Neural cell (in vitro differentiated cells): ENCODE measurements around the gene TFG. TPM values are rescaled to one million over a fixed set of nuclear protein-coding genes. Genes with fewer than 3 reads are reported as not detected.

Experiments
- H2AFZ ChIP-seq: fragments of 200-600, 300-800 bp; sonication (generic), shearing (Covaris generic); 2 replicates; pipeline ENCODE4 v1.6.0; 2014; ENCODE audit warnings: low read depth, mild to moderate bottlenecking, antibody characterized with exemption, low read length, moderate library complexity
- H3F3A ChIP-seq: fragments of 200-600 bp; shearing (Covaris generic); 2 replicates; pipeline ENCODE4 v1.6.1; 2016; ENCODE audit warnings: mild to moderate bottlenecking, moderate library complexity, mixed read lengths, antibody characterized with exemption, low read length; ENCODE audit not compliant: insufficient read depth, poor library complexity, severe bottlenecking
- H3K27ac ChIP-seq: fragments of 200-600, 300-800 bp; sonication (generic), shearing (Covaris generic); 2 replicates; pipeline ENCODE4 v1.5.1; 2014; ENCODE audit warnings: mild to moderate bottlenecking, low read length, moderate library complexity
- H3K27me3 ChIP-seq: fragments of 300-800, 200-600 bp; sonication (generic), shearing (Covaris generic); 2 replicates; pipeline ENCODE4 v1.6.0; 2014; ENCODE audit warnings: mild to moderate bottlenecking, low read depth, low read length, moderate library complexity; ENCODE audit not compliant: insufficient read depth
- H3K36me3 ChIP-seq: fragments of 300-800, 200-600 bp; sonication (generic), shearing (Covaris generic); 2 replicates; pipeline ENCODE4 v1.5.1; 2014; ENCODE audit warnings: mild to moderate bottlenecking, antibody characterized with exemption, low read length, moderate library complexity; ENCODE audit not compliant: insufficient read depth
- H3K4me2 ChIP-seq: fragments of 300-800, 200-600 bp; sonication (generic), shearing (Covaris generic); 2 replicates; pipeline ENCODE4 v1.6.0; 2014; ENCODE audit warnings: mild to moderate bottlenecking, low read length
- H3K4me3 ChIP-seq: fragments of 300-800, 200-600 bp; sonication (generic), shearing (Covaris generic); 2 replicates; pipeline ENCODE4 v1.5.1; 2014; ENCODE audit warnings: mild to moderate bottlenecking, low read length, moderate library complexity
- H3K79me2 ChIP-seq: fragments of 200-600 bp; shearing (Covaris generic); replicated peaks from 2 replicates; pipeline ENCODE4 v1.6.0; 2014; ENCODE audit warnings: mild to moderate bottlenecking, low read length, moderate library complexity; ENCODE audit not compliant: insufficient read depth
- H3K9ac ChIP-seq: fragments of 300-800, 200-600 bp; sonication (generic), shearing (Covaris generic); 2 replicates; pipeline ENCODE4 v1.6.1; 2016; ENCODE audit warnings: mild to moderate bottlenecking, low read length, mixed read lengths
- H3K9me2 ChIP-seq: fragments of 200-600 bp; shearing (Covaris generic); 2 replicates; pipeline ENCODE4 v1.6.1; 2016; ENCODE audit warnings: mild to moderate bottlenecking, low read length, mixed read lengths; ENCODE audit not compliant: insufficient read depth
- H3K9me3 ChIP-seq: fragments of 200-600, 300-800 bp; sonication (generic), shearing (Covaris generic); 2 replicates; pipeline ENCODE4 v1.6.1; 2016; ENCODE audit warnings: mild to moderate bottlenecking, mixed run types, low read length, moderate library complexity, mixed read lengths
- H4K20me1 ChIP-seq: fragments of 200-600 bp; shearing (Covaris generic); 2 replicates; pipeline ENCODE4 v1.6.1; 2016; ENCODE audit warnings: mild to moderate bottlenecking, mixed run types; ENCODE audit not compliant: insufficient read depth
- CTCF ChIP-seq: fragments of 450-650 bp; IDR thresholded peaks from 2 replicates; pipeline ENCODE4 v1.5.1; 2014; ENCODE audit warnings: antibody characterized with exemption, mild to moderate bottlenecking, moderate library complexity; ENCODE audit not compliant: poor library complexity, severe bottlenecking
- EP300 ChIP-seq: fragments of 450-650 bp; conservative IDR thresholded peaks from 2 replicates; pipeline ENCODE4 v1.6.1; 2014; ENCODE audit warnings: antibody characterized with exemption, mild to moderate bottlenecking, moderate library complexity; ENCODE audit not compliant: poor library complexity, severe bottlenecking
- EZH2 ChIP-seq: fragments of 200-600, 300-800 bp; shearing (Covaris generic), sonication (generic); IDR thresholded peaks from 2 replicates; pipeline ENCODE4 v1.6.1; 2014; ENCODE audit warnings: antibody characterized with exemption, low read length, borderline replicate concordance, mild to moderate bottlenecking; ENCODE audit not compliant: insufficient read depth, poor library complexity, severe bottlenecking
- MXI1 ChIP-seq: fragments of 450-650 bp; conservative IDR thresholded peaks from 2 replicates; pipeline ENCODE4 v1.6.1; 2014; ENCODE audit warnings: antibody characterized with exemption, mild to moderate bottlenecking; ENCODE audit not compliant: poor library complexity, severe bottlenecking
- POLR2AphosphoS5 ChIP-seq: IDR thresholded peaks from 2 replicates; pipeline ENCODE4 v1.6.1; 2012
- RAD21 ChIP-seq: fragments of 450-650 bp; conservative IDR thresholded peaks from 2 replicates; pipeline ENCODE4 v1.6.1; 2014; ENCODE audit warnings: antibody characterized with exemption, mild to moderate bottlenecking, moderate library complexity
- REST ChIP-seq: IDR thresholded peaks from 2 replicates; pipeline ENCODE4 v1.6.1; 2012; ENCODE audit warnings: borderline replicate concordance
- SMC3 ChIP-seq: fragments of 450-650 bp; conservative IDR thresholded peaks from 2 replicates; pipeline ENCODE4 v1.6.1; 2014; ENCODE audit warnings: antibody characterized with exemption, mild to moderate bottlenecking, moderate library complexity; ENCODE audit not compliant: poor library complexity
- TAF1 ChIP-seq: IDR thresholded peaks from 2 replicates; pipeline ENCODE4 v1.6.1; 2012; ENCODE audit warnings: low read depth
- polyA plus RNA-seq: library from polyadenylated mRNA; depleted of rRNA; stranded (reverse); fragments of >200 nt; gene quantifications from 2 replicates; pipeline ENCODE4 v1.2.3, GENCODE V29; 2014

Gene TFG
- polyA plus RNA-seq, 1 donor from 2014 or later = 64.6 TPM

GRCh38 chr3:100744671-100745070, 35.4 kb downstream of the TFG start:
- no peak overlapping the region for H3K4me3 ChIP-seq
- no peaks in the 10 kb centered on the region for H3K9me3 ChIP-seq
- peaks cover 20% of the 10 kb centered on the region for H3K36me3 ChIP-seq
- no peaks in the 10 kb centered on the region for H3K79me2 ChIP-seq
- no peak overlapping the region for H2AFZ ChIP-seq
- TF ChIP-seq TAF1 = no peak
- no peak for TF ChIP-seq POLR2AphosphoS5
- TF ChIP-seq EP300 = no peak
- TF ChIP-seq EZH2 = no peak
- no peak for TF ChIP-seq REST
- no peak for TF ChIP-seq CTCF
- H3K4me2 ChIP-seq = no peak overlapping the region
- no peaks in the 10 kb centered on the region for H3K27me3 ChIP-seq
- no peak overlapping the region for H3K27ac ChIP-seq
- H3F3A ChIP-seq = no peaks in the 10 kb centered on the region
- no peaks in the 10 kb centered on the region for H3K9me2 ChIP-seq
- H3K9ac ChIP-seq = no peak overlapping the region
- no peaks in the 10 kb centered on the region for H4K20me1 ChIP-seq

GRCh38 chr3:100745617-100746016, 36.3 kb downstream of the TFG start:
- no peaks in the 10 kb centered on the region for H3K9me2 ChIP-seq
- no peak for TF ChIP-seq TAF1
- no peak for TF ChIP-seq RAD21
- no peak for TF ChIP-seq MXI1
- no peak for TF ChIP-seq CTCF
- TF ChIP-seq POLR2AphosphoS5 = no peak
- TF ChIP-seq EP300 = no peak
- no peak for TF ChIP-seq SMC3
- H4K20me1 ChIP-seq = no peaks in the 10 kb centered on the region
- H3F3A ChIP-seq = no peaks in the 10 kb centered on the region
- no peaks in the 10 kb centered on the region for H3K27me3 ChIP-seq
- no peak overlapping the region for H3K4me3 ChIP-seq
- no peak overlapping the region for H3K4me2 ChIP-seq
- H3K27ac ChIP-seq = no peak overlapping the region
- H3K79me2 ChIP-seq = no peaks in the 10 kb centered on the region
- H3K36me3 ChIP-seq = peaks cover 20% of the 10 kb centered on the region
- H2AFZ ChIP-seq = no peak overlapping the region
- H3K9me3 ChIP-seq = no peaks in the 10 kb centered on the region
- no peak overlapping the region for H3K9ac ChIP-seq
